Activated naive CD8-positive, alpha-beta T cell treated with anti-CD3 and anti-CD28 coated beads, Interleukin-2, amount 10 ng/mL, durations not matched to agents 7 days and 5 days (primary cell): ENCODE results near the gene MTERF1. TPM values are rescaled to one million over a fixed set of nuclear protein-coding genes. Genes with fewer than 3 reads are reported as not detected.

Experiments used
- ATAC-seq: fragments of 150-1000 bp; cut with Tn5 transposase; one replicate; pipeline ENCODE4 v1.10.0; 2021; ENCODE audit warnings: low read depth, moderate library complexity
- POLR2A ChIA-PET: fragments of 350-600 bp; sonication (Branson Sonifier 250); formaldehyde crosslinking; loops from one replicate; lab custom pipeline; 2021; ENCODE audit warnings: antibody characterized with exemption; lab: Charles Lee
- DNase-seq: peaks from one replicate; pipeline ENCODE4 v3.0.0; 2021
- H3K27ac Mint-ChIP-seq: one replicate; pipeline ENCODE4 v1.8.0; 2022; ENCODE audit warnings: mild to moderate bottlenecking, mixed read lengths
- H3K27me3 Mint-ChIP-seq: one replicate; pipeline ENCODE4 v1.8.0; 2022; ENCODE audit warnings: mild to moderate bottlenecking, moderate library complexity, mixed read lengths
- H3K36me3 Mint-ChIP-seq: one replicate; pipeline ENCODE4 v1.8.0; 2021; ENCODE audit warnings: mild to moderate bottlenecking, mixed read lengths
- H3K4me1 Mint-ChIP-seq: one replicate; pipeline ENCODE4 v1.8.0; 2021; ENCODE audit warnings: mixed read lengths
- H3K4me3 Mint-ChIP-seq: one replicate; pipeline ENCODE4 v1.8.0; 2022; ENCODE audit warnings: mild to moderate bottlenecking, moderate library complexity, mixed read lengths
- H3K9me3 Mint-ChIP-seq: one replicate; pipeline ENCODE4 v1.8.0; 2021; ENCODE audit warnings: mixed read lengths
- total RNA-seq, 2 experiments: library from RNA; stranded (reverse); gene quantifications; one replicate each; pipeline ENCODE4 v1.2.3, GENCODE V29; 2021

Gene MTERF1
- total RNA-seq, 2 experiments from 2014 or later: 20.9 to 24.4 TPM

GRCh38 chr7:91835826-91836368, 44.6 kb downstream of the MTERF1 start:
- POLR2A ChIA-PET: no interaction called here

DNA sequence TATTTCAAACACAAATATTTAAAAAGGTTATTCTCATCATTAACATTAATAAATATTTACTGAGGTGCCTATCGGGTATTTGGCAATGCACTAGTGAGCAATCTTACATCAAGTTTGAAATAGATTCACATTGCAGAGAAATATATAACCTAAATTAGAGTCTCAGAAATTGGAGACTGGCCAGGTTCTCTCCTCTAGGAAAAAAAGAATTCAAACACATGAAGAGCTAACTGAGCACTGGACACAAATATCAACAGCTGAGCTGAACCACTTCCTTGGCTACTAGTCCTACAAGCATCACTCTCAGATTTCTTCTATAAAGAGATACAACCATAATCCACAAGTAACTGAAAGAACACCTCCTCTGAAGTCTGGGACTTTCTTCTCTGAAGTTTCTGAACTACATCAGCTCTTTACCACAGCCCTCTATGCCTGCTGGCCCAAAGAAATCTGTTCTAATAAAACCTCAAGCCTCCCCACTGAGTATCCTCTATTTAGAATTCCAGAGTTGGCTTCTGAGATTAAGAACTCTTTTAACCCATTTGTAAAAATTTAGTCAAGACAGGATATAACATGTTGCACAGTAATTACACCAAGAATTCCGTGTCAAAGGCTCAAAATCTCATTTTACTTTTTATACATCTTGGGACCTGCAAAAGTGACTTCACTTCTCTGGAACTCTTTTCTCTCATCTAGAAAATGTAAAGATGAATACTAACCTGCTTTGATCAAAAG, 45.2 kb downstream of the MTERF1 start:
- peaks cover 2% of the 10 kb centered on the region for H3K9me3 Mint-ChIP-seq
- H3K36me3 Mint-ChIP-seq: peaks cover 1% of the 10 kb centered on the region
- H3K27ac Mint-ChIP-seq: no peak overlapping the region
- H3K4me1 Mint-ChIP-seq: peaks cover 2% of the 10 kb centered on the region
- POLR2A ChIA-PET: no interaction called here
- no peaks in the 10 kb centered on the region for H3K27me3 Mint-ChIP-seq
- H3K4me3 Mint-ChIP-seq: no peak overlapping the region
- DNase-seq: no peak
- ATAC-seq: no peak

More at GRCh38 chr7:91835826-91836368, 44.6 kb downstream of the MTERF1 start:
- H3K9me3 Mint-ChIP-seq: peaks cover 2% of the 10 kb centered on the region
- H3K27me3 Mint-ChIP-seq: no peaks in the 10 kb centered on the region
- ATAC-seq (no peak), DNase-seq (no peak)
- H3K4me1 Mint-ChIP-seq: peaks cover 2% of the 10 kb centered on the region
- peaks cover 1% of the 10 kb centered on the region for H3K36me3 Mint-ChIP-seq
- H3K27ac Mint-ChIP-seq: no peak overlapping the region
- H3K4me3 Mint-ChIP-seq: no peak overlapping the region

- POLR2A ChIA-PET: no interaction called here
- H3K27ac Mint-ChIP-seq: no peak overlapping the region
- peaks cover 2% of the 10 kb centered on the region for H3K27me3 Mint-ChIP-seq
Measured at GRCh38 chr7:91832493-91833045, 47.9 kb downstream of the MTERF1 start.

GRCh38 chr7:91827169-91827568, 53.3 kb downstream of the MTERF1 start:
- POLR2A ChIA-PET: no interaction called here
- H3K9me3 Mint-ChIP-seq: no peaks in the 10 kb centered on the region
- peaks cover 2% of the 10 kb centered on the region for H3K27me3 Mint-ChIP-seq

More at GRCh38 chr7:91832493-91833045, 47.9 kb downstream of the MTERF1 start:
- Mint-ChIP-seq H3K36me3 (peaks cover 1% of the 10 kb centered on the region), H3K9me3 (no peaks in the 10 kb centered on the region), H3K4me3 (no peak overlapping the region), H3K4me1 (no peaks in the 10 kb centered on the region)
- ATAC-seq (no peak), DNase-seq (no peak)

GRCh38 chr7:91826377-91826776, 54.1 kb downstream of the MTERF1 start:
- no peak for ATAC-seq
- no peak for DNase-seq
- Mint-ChIP-seq H3K9me3 (peaks cover 1% of the 10 kb centered on the region), H3K36me3 (peaks cover 9% of the 10 kb centered on the region), H3K4me3 (no peak overlapping the region), H3K4me1 (no peaks in the 10 kb centered on the region), H3K27me3 (peaks cover 2% of the 10 kb centered on the region), H3K27ac (no peak overlapping the region)
- POLR2A ChIA-PET: no interaction called here

More at GRCh38 chr7:91827169-91827568, 53.3 kb downstream of the MTERF1 start:
- H3K4me1 Mint-ChIP-seq: no peaks in the 10 kb centered on the region
- no peak overlapping the region for H3K4me3 Mint-ChIP-seq
- ATAC-seq (no peak), DNase-seq (no peak)
- H3K27ac Mint-ChIP-seq: no peak overlapping the region
- H3K36me3 Mint-ChIP-seq: peaks cover 9% of the 10 kb centered on the region

DNA sequence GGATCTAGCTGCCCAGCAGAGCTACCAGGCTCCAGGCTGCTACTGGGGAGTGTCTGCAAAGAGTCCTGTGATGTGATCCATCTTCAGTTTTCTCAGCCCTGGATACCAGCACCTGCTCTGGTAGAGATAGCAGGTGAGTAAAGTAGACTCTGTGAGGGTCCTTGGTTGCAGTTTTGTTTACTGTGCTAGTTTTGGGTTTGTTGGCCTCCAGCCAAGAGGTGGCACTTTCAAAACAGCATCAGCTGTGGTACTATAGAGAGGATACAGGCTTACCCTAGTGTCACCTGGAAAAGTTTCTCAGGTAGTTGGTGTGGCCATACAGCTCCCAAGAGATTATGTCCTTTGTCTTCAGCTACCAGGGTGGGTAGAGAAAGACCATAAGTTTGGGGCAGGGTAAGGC, 56.3 kb downstream of the MTERF1 start:
- Mint-ChIP-seq H3K27ac (no peak overlapping the region), H3K27me3 (no peaks in the 10 kb centered on the region), H3K9me3 (peaks cover 3% of the 10 kb centered on the region), H3K4me1 (no peaks in the 10 kb centered on the region), H3K4me3 (no peak overlapping the region), H3K36me3 (peaks cover 9% of the 10 kb centered on the region)
- no peak for DNase-seq
- no peak for ATAC-seq
- POLR2A ChIA-PET: no interaction called here

Other genes with a start within 250 kb of the MTERF1 start
- 10 to 100 TPM; 49.0 to 50.9 TPM for gene AKAP9, start 60.2 kb upstream of the MTERF1 start, total RNA-seq